ENCODE measurements around the gene RFX4.
A peak's percentile ranks its signal among the peaks of the same experiment; 100 is the strongest.

The RFX4 gene

GRCh38 chr12:106773286-106774004 lies 190.6 kb downstream of the RFX4 start:
- H3K9ac ChIP-seq (ENCODE audit: low read depth, low read length) = peak overlapping the region; percentile 76
- H3K36me3 ChIP-seq (ENCODE audit: insufficient read depth, low read length) = no peaks in the 10 kb centered on the region
- H3K9me3 ChIP-seq (ENCODE audit: control insufficient read depth, insufficient read depth, low read length) = no peaks in the 10 kb centered on the region
- peaks cover 30% of the 10 kb centered on the region for H3K4me1 ChIP-seq (ENCODE audit: insufficient read depth, low read length)

- H3K4me1 ChIP-seq (ENCODE audit: insufficient read depth, low read length) = peaks cover 25% of the 10 kb centered on the region
- peak within 1 kb of the TSS; percentile 76 for H3K9ac ChIP-seq (ENCODE audit: low read depth, low read length)
- H3K9me3 ChIP-seq (ENCODE audit: control insufficient read depth, insufficient read depth, low read length) = no peaks in the 10 kb centered on the region
- H3K36me3 ChIP-seq (ENCODE audit: insufficient read depth, low read length) = no peaks in the 10 kb centered on the region
These were observed 191.4 kb downstream of the RFX4 start, which contains the start of gene RIC8B for GRCh38 chr12:106774005-106774807. Gene RIC8B (plus strand): TSS chr12:106774682. CDS start chr12:106774746, 64 bp downstream.

- H3K36me3 ChIP-seq (ENCODE audit: insufficient read depth, low read length) = no peaks in the 10 kb centered on the region
- H3K9me3 ChIP-seq (ENCODE audit: control insufficient read depth, insufficient read depth, low read length) = no peaks in the 10 kb centered on the region
- peaks cover 18% of the 10 kb centered on the region for H3K4me1 ChIP-seq (ENCODE audit: insufficient read depth, low read length)
- peak overlapping the region; percentile 76 for H3K9ac ChIP-seq (ENCODE audit: low read depth, low read length)
These were observed 192.2 kb downstream of the RFX4 start for GRCh38 chr12:106774808-106775524.

DNA sequence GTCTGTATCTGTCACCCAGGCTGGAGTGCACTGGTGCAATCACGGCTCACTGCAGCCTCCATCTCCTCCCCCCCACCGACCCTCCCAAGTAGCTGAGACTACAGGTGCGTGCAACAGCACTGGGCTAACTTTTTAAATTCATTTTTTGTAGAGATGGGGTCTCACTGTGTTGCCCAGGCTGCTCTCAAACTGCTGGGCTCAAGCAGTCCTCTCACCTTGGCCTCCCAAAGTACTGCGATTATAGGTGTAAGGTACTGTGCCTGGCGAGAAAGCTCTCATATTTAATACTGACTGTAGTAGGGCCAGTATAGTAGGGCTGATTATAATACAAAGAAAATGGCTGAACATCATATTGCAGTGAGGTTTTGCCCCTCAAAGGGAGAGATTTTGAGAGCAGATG lies 194.1 kb downstream of the RFX4 start:
- Histone ChIP-seq H3K9ac (ENCODE audit: low read depth, low read length) (no peak overlapping the region), H3K9me3 (ENCODE audit: control insufficient read depth, insufficient read depth, low read length) (no peaks in the 10 kb centered on the region), H3K4me1 (ENCODE audit: insufficient read depth, low read length) (peaks cover 7% of the 10 kb centered on the region; the same call in 1 of the 2 replicates), H3K36me3 (ENCODE audit: insufficient read depth, low read length) (no peaks in the 10 kb centered on the region)

GRCh38 chr12:106780010-106780631 lies 197.3 kb downstream of the RFX4 start:
- no peaks in the 10 kb centered on the region for H3K36me3 ChIP-seq (ENCODE audit: insufficient read depth, low read length)
- H3K9ac ChIP-seq (ENCODE audit: low read depth, low read length) = no peak overlapping the region
- H3K9me3 ChIP-seq (ENCODE audit: control insufficient read depth, insufficient read depth, low read length) = no peaks in the 10 kb centered on the region
- peaks cover 12% of the 10 kb centered on the region; the same call in 1 of the 2 replicates for H3K4me1 ChIP-seq (ENCODE audit: insufficient read depth, low read length)

- no peaks in the 10 kb centered on the region for H3K9me3 ChIP-seq (ENCODE audit: control insufficient read depth, insufficient read depth, low read length)
- peaks cover 3% of the 10 kb centered on the region; the same call in 1 of the 2 replicates for H3K36me3 ChIP-seq (ENCODE audit: insufficient read depth, low read length)
- no peak overlapping the region for H3K9ac ChIP-seq (ENCODE audit: low read depth, low read length)
- peaks cover 12% of the 10 kb centered on the region; the same call in 1 of the 2 replicates for H3K4me1 ChIP-seq (ENCODE audit: insufficient read depth, low read length)
These were observed 199.8 kb downstream of the RFX4 start for GRCh38 chr12:106782619-106783018.

- H3K9me3 ChIP-seq (ENCODE audit: control insufficient read depth, insufficient read depth, low read length) = no peaks in the 10 kb centered on the region
- no peak overlapping the region for H3K9ac ChIP-seq (ENCODE audit: low read depth, low read length)
- peaks cover 6% of the 10 kb centered on the region; the same call in 1 of the 2 replicates for H3K4me1 ChIP-seq (ENCODE audit: insufficient read depth, low read length)
- peaks cover 3% of the 10 kb centered on the region; the same call in 1 of the 2 replicates for H3K36me3 ChIP-seq (ENCODE audit: insufficient read depth, low read length)
These were observed 200.7 kb downstream of the RFX4 start for GRCh38 chr12:106783515-106783914.

DNA sequence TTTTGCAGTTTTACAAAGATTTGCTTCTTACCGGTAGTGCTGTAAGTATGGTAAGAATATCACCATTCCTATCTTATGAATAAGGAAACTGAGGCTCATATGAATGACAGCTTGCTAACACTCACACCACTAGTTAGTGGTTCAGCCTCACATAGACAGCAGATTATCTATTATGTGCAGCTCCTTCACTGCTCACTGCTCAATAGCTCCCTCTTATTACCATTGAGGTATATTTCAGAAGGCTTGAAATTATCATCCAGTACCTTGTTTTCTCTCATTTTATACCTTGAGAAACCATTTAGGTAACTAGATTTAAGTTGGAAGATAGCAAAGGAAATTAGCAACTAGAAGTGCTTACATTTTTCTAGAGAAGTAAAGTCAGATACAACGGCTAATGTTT lies 207.2 kb downstream of the RFX4 start:
- peaks cover 3% of the 10 kb centered on the region for H3K36me3 ChIP-seq (ENCODE audit: insufficient read depth, low read length)
- H3K9me3 ChIP-seq (ENCODE audit: control insufficient read depth, insufficient read depth, low read length) = no peaks in the 10 kb centered on the region
- H3K4me1 ChIP-seq (ENCODE audit: insufficient read depth, low read length) = no peaks in the 10 kb centered on the region
- H3K9ac ChIP-seq (ENCODE audit: low read depth, low read length) = no peak overlapping the region

GRCh38 chr12:106791531-106791930 lies 208.7 kb downstream of the RFX4 start:
- Histone ChIP-seq H3K36me3 (ENCODE audit: insufficient read depth, low read length) (peaks cover 3% of the 10 kb centered on the region), H3K9ac (ENCODE audit: low read depth, low read length) (no peak overlapping the region), H3K9me3 (ENCODE audit: control insufficient read depth, insufficient read depth, low read length) (no peaks in the 10 kb centered on the region), H3K4me1 (ENCODE audit: insufficient read depth, low read length) (no peaks in the 10 kb centered on the region)

GRCh38 chr12:106794369-106794768 lies 211.6 kb downstream of the RFX4 start:
- no peaks in the 10 kb centered on the region for H3K4me1 ChIP-seq (ENCODE audit: insufficient read depth, low read length)
- H3K36me3 ChIP-seq (ENCODE audit: insufficient read depth, low read length) = no peaks in the 10 kb centered on the region; the same call in 1 of the 2 replicates
- no peak overlapping the region for H3K9ac ChIP-seq (ENCODE audit: low read depth, low read length)
- H3K9me3 ChIP-seq (ENCODE audit: control insufficient read depth, insufficient read depth, low read length) = no peaks in the 10 kb centered on the region

- Histone ChIP-seq H3K4me1 (ENCODE audit: insufficient read depth, low read length) (no peaks in the 10 kb centered on the region), H3K9me3 (ENCODE audit: control insufficient read depth, insufficient read depth, low read length) (no peaks in the 10 kb centered on the region), H3K9ac (ENCODE audit: low read depth, low read length) (no peak overlapping the region), H3K36me3 (ENCODE audit: insufficient read depth, low read length) (no peaks in the 10 kb centered on the region; the same call in 1 of the 2 replicates)
These were observed 218.4 kb downstream of the RFX4 start for GRCh38 chr12:106801167-106801708.

GRCh38 chr12:106801830-106802533 lies 219.2 kb downstream of the RFX4 start:
- Histone ChIP-seq H3K36me3 (ENCODE audit: insufficient read depth, low read length) (no peaks in the 10 kb centered on the region; the same call in 1 of the 2 replicates), H3K9me3 (ENCODE audit: control insufficient read depth, insufficient read depth, low read length) (no peaks in the 10 kb centered on the region), H3K4me1 (ENCODE audit: insufficient read depth, low read length) (no peaks in the 10 kb centered on the region), H3K9ac (ENCODE audit: low read depth, low read length) (no peak overlapping the region)

DNA sequence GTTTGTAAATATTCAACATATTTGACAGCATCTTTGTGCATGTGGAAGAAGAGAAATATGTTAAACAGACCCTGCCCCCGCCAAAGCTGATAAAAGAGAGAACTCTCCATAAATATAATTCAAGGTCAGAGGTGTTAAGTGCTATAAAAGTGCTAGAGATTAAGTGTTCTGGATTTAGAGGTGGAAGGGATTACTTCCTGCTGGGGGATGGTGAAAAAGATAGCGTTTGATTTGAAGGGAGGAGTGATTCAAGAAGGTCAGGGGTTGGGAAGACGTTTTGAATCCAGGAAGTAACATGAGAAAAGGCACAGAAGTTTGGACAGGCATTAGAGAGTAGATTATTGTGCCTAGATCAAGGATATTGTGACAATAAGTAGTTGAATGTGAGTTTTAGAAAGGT lies 221.9 kb downstream of the RFX4 start:
- no peak overlapping the region for H3K9ac ChIP-seq (ENCODE audit: low read depth, low read length)
- H3K36me3 ChIP-seq (ENCODE audit: insufficient read depth, low read length) = no peaks in the 10 kb centered on the region; the same call in 1 of the 2 replicates
- H3K4me1 ChIP-seq (ENCODE audit: insufficient read depth, low read length) = no peaks in the 10 kb centered on the region
- no peaks in the 10 kb centered on the region for H3K9me3 ChIP-seq (ENCODE audit: control insufficient read depth, insufficient read depth, low read length)

Data from ES-I3 (cell line).